H9 (cell line): Measurements from ENCODE around the gene ZNF407. TPM values are rescaled to one million over a fixed set of nuclear protein-coding genes. Genes with fewer than 3 reads are reported as not detected.

Experiments
- DNase-seq: peaks from one replicate; pipeline ENCODE4 v3.0.0-alpha.2; 2017
- H2AFZ ChIP-seq: one replicate; pipeline ENCODE4 v1.6.1; 2013; ENCODE audit warnings: mild to moderate bottlenecking, low read length, control low read depth, moderate library complexity
- H2AK5ac ChIP-seq: 2 replicates; pipeline ENCODE4 v1.6.1; 2013; ENCODE audit warnings: low read length, control low read depth, mixed read lengths; ENCODE audit not compliant: insufficient read length
- H2BK120ac ChIP-seq: one replicate; pipeline ENCODE4 v1.6.1; 2013; ENCODE audit warnings: low read depth, mild to moderate bottlenecking, low read length, control low read depth, inconsistent platforms; ENCODE audit not compliant: poor library complexity, severe bottlenecking
- H2BK12ac ChIP-seq: 2 replicates; pipeline ENCODE4 v1.6.1; 2013; ENCODE audit warnings: low read length, control low read depth, mixed read lengths, low read depth; ENCODE audit not compliant: insufficient read length
- H2BK15ac ChIP-seq: 2 replicates; pipeline ENCODE4 v1.6.1; 2013; ENCODE audit warnings: low read depth, low read length, control low read depth
- H2BK20ac ChIP-seq: one replicate; pipeline ENCODE4 v1.6.1; 2013; ENCODE audit warnings: low read depth, mild to moderate bottlenecking, low read length, control low read depth, inconsistent platforms; ENCODE audit not compliant: poor library complexity, severe bottlenecking
- H2BK5ac ChIP-seq: 2 replicates; pipeline ENCODE4 v1.6.1; 2013; ENCODE audit warnings: low read length, control low read depth, mixed read lengths; ENCODE audit not compliant: insufficient read length
- H3K14ac ChIP-seq: 2 replicates; pipeline ENCODE4 v1.6.1; 2013; ENCODE audit warnings: low read length, control low read depth; ENCODE audit not compliant: insufficient read depth
- H3K18ac ChIP-seq: 2 replicates; pipeline ENCODE4 v1.6.1; 2013; ENCODE audit warnings: low read depth, mild to moderate bottlenecking, mixed read lengths, low read length, control low read depth; ENCODE audit not compliant: insufficient read length
- H3K23ac ChIP-seq: 2 replicates; pipeline ENCODE4 v1.6.1; 2013; ENCODE audit warnings: low read length, control low read depth, mixed read lengths, low read depth; ENCODE audit not compliant: insufficient read length
- H3K23me2 ChIP-seq: 2 replicates; pipeline ENCODE4 v1.6.1; 2013; ENCODE audit warnings: low read depth, mild to moderate bottlenecking, mixed read lengths, low read length, control low read depth; ENCODE audit not compliant: insufficient read length, poor library complexity, severe bottlenecking
- H3K27ac ChIP-seq: 2 replicates; pipeline ENCODE4 v1.5.1; 2013; ENCODE audit warnings: low read length, control low read depth, mixed read lengths, low read depth; ENCODE audit not compliant: insufficient read length
- H3K27me3 ChIP-seq: 2 replicates; pipeline ENCODE4 v1.6.1; 2013; ENCODE audit warnings: low read length, control low read depth, inconsistent platforms; ENCODE audit not compliant: insufficient read depth
- H3K4ac ChIP-seq: 2 replicates; pipeline ENCODE4 v1.6.1; 2013; ENCODE audit warnings: low read depth, mild to moderate bottlenecking, control low read depth, inconsistent platforms, low read length, moderate library complexity
- H3K4me1 ChIP-seq: 2 replicates; pipeline ENCODE4 v1.6.1; 2013; ENCODE audit warnings: low read length, control low read depth, inconsistent platforms; ENCODE audit not compliant: insufficient read depth
- H3K4me2 ChIP-seq: 2 replicates; pipeline ENCODE4 v1.6.1; 2013; ENCODE audit warnings: low read length, control low read depth, mixed read lengths; ENCODE audit not compliant: insufficient read length, insufficient read depth
- H3K56ac ChIP-seq: 2 replicates; pipeline ENCODE4 v1.6.1; 2013; ENCODE audit warnings: low read depth, mild to moderate bottlenecking, mixed read lengths, low read length, control low read depth; ENCODE audit not compliant: insufficient read length
- H3K79me1 ChIP-seq: 2 replicates; pipeline ENCODE4 v1.6.1; 2013; ENCODE audit warnings: low read depth, mild to moderate bottlenecking, moderate library complexity, low read length, control low read depth, inconsistent platforms; ENCODE audit not compliant: insufficient read depth, poor library complexity, severe bottlenecking
- H3K79me2 ChIP-seq: 2 replicates; pipeline ENCODE4 v1.6.1; 2013; ENCODE audit warnings: low read length, control low read depth, inconsistent platforms; ENCODE audit not compliant: insufficient read depth
- H3K9ac ChIP-seq: 2 replicates; pipeline ENCODE4 v1.6.1; 2013; ENCODE audit warnings: low read length, control low read depth, mixed read lengths; ENCODE audit not compliant: insufficient read length; ENCODE audit errors: extremely low read depth
- H3K9me3 ChIP-seq: one replicate; pipeline ENCODE4 v1.6.1; 2013; ENCODE audit warnings: low read depth, low read length, inconsistent platforms; ENCODE audit not compliant: control insufficient read depth
- H3T11ph ChIP-seq: one replicate; pipeline ENCODE4 v1.6.1; 2013; ENCODE audit warnings: mild to moderate bottlenecking, low read length, control low read depth, inconsistent platforms
- H4K20me1 ChIP-seq: one replicate; pipeline ENCODE4 v1.6.1; 2013; ENCODE audit not compliant: control insufficient read depth, insufficient read length, insufficient read depth
- H4K5ac ChIP-seq: 2 replicates; pipeline ENCODE4 v1.6.1; 2013; ENCODE audit warnings: low read depth, mild to moderate bottlenecking, mixed read lengths, low read length, control low read depth; ENCODE audit not compliant: insufficient read length
- H4K8ac ChIP-seq: replicated peaks from 2 replicates; pipeline ENCODE4 v1.6.1; 2013; ENCODE audit warnings: low read length, control low read depth, mixed read lengths, low read depth; ENCODE audit not compliant: insufficient read length
- H4K91ac ChIP-seq: 2 replicates; pipeline ENCODE4 v1.6.1; 2013; ENCODE audit warnings: low read depth, mild to moderate bottlenecking, moderate library complexity, mixed read lengths, low read length, control low read depth; ENCODE audit not compliant: insufficient read length
- H3K27ac Mint-ChIP-seq, 3 experiments: 2 replicates in 2 of 3; 3 replicates in 1 of 3; pipeline ENCODE4 v1.8.0; 2020 to 2021; ENCODE audit warnings: mixed read lengths in 3 of 3, mild to moderate bottlenecking in 1 of 3, moderate library complexity in 1 of 3
- H3K27me3 Mint-ChIP-seq: 2 replicates; pipeline ENCODE4 v1.8.0; 2021; ENCODE audit warnings: low read depth, mild to moderate bottlenecking, moderate library complexity, mixed read lengths
- H3K36me3 Mint-ChIP-seq, 3 experiments: 2 replicates in 2 of 3; 3 replicates in 1 of 3; pipeline ENCODE4 v1.8.0; 2020 to 2021; ENCODE audit warnings: low read depth in 3 of 3, mixed read lengths in 3 of 3; ENCODE audit not compliant: insufficient read depth in 1 of 3
- H3K4me1 Mint-ChIP-seq, 2 experiments: 2 replicates each; pipeline ENCODE4 v1.8.0; 2020; ENCODE audit warnings: mixed read lengths in 2 of 2
- H3K4me3 Mint-ChIP-seq, 2 experiments: 2 replicates in 1 of 2; 3 replicates in 1 of 2; pipeline ENCODE4 v1.8.0; 2020 to 2021; ENCODE audit warnings: mild to moderate bottlenecking in 2 of 2, mixed read lengths in 2 of 2, moderate library complexity in 1 of 2
- H3K9me3 Mint-ChIP-seq, 2 experiments: 2 replicates in 1 of 2; 3 replicates in 1 of 2; pipeline ENCODE4 v1.8.0; 2020; ENCODE audit warnings: mild to moderate bottlenecking in 2 of 2, mixed read lengths in 2 of 2, moderate library complexity in 1 of 2
- WGBS: extraction: QIAGEN DNeasy Blood & Tissue Kit; methylation state at CpG from one replicate; pipeline ENCODE4 v1.1.7; 2013; ENCODE audit warnings: missing lambda C conversion rate, low lambda C conversion rate, mixed read lengths; ENCODE audit not compliant: insufficient read length; ENCODE audit errors: extremely low coverage; 5-methylcytosine and 5-hydroxymethylcytosine counted together
- total RNA-seq: library from RNA; stranded (reverse); gene quantifications from 2 replicates; pipeline ENCODE4 v1.2.1, GENCODE V29; 2021
- TF ChIP-seq, protein P1 (sequence below): fragments of 200-600 bp; sonication (generic); conservative IDR thresholded peaks from 3 replicates; pipeline ENCODE4 v1.8.0; 2021; ENCODE audit warnings: antibody characterized with exemption, mild to moderate bottlenecking

The ZNF407 gene
- total RNA-seq, 1 experiment from 2014 or later = 8.7 TPM

DNA sequence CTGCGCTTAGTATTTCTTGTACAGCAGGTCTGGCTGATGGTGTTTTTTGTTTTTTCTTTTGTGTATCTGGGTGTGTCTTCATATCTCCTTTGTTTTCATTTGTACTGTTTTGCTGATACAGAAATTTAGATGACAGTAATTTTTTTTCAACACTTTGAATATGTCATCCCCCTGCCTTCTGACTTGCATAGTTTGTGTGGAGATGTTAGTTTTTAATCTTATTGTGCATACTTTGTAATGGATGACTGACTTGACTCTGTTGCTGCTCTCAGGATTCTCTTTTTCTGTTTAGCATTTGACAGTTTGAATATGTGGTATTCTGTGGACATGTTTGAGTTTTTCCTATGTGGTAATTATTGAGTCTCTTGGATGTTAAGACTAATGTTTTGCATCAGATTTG is 161.3 kb downstream of the ZNF407 start:
- Histone ChIP-seq H2BK5ac (no peak overlapping the region), H2BK15ac (no peak overlapping the region), H2BK12ac (no peak overlapping the region), H3K23me2 (no peaks in the 10 kb centered on the region), H4K5ac (no peak overlapping the region), H4K8ac (no peak overlapping the region), H2BK120ac (no peak overlapping the region), H4K20me1 (no peaks in the 10 kb centered on the region), H3K9me3 (no peaks in the 10 kb centered on the region), H3K9ac (no peak overlapping the region), H2AFZ (no peak overlapping the region), H3K4ac (no peak overlapping the region), H4K91ac (no peak overlapping the region), H3T11ph (no peak overlapping the region), H3K18ac (no peak overlapping the region), H3K79me2 (no peaks in the 10 kb centered on the region), H3K4me2 (no peak overlapping the region), H3K4me1 (no peaks in the 10 kb centered on the region), H3K27me3 (no peaks in the 10 kb centered on the region), H3K27ac (no peak overlapping the region), H3K23ac (no peak overlapping the region), H3K56ac (no peak overlapping the region), H2AK5ac (no peak overlapping the region), H3K79me1 (no peaks in the 10 kb centered on the region), H2BK20ac (no peak overlapping the region), H3K14ac (no peak overlapping the region)
- no peak overlapping the region for H3K27ac Mint-ChIP-seq
- no peaks in the 10 kb centered on the region for H3K9me3 Mint-ChIP-seq
- H3K4me3 Mint-ChIP-seq = no peak overlapping the region
- no peaks in the 10 kb centered on the region for H3K27me3 Mint-ChIP-seq
- WGBS = no CpG with 5 or more reads among the region's 1 CpG
- H3K36me3 Mint-ChIP-seq = no peaks in the 10 kb centered on the region
- no peak for DNase-seq
- peaks cover 4 to 5% of the 10 kb centered on the region in 2 experiments; a peak in 1 of 4 replicates for H3K4me1 Mint-ChIP-seq
- TF ChIP-seq, protein P1, sequence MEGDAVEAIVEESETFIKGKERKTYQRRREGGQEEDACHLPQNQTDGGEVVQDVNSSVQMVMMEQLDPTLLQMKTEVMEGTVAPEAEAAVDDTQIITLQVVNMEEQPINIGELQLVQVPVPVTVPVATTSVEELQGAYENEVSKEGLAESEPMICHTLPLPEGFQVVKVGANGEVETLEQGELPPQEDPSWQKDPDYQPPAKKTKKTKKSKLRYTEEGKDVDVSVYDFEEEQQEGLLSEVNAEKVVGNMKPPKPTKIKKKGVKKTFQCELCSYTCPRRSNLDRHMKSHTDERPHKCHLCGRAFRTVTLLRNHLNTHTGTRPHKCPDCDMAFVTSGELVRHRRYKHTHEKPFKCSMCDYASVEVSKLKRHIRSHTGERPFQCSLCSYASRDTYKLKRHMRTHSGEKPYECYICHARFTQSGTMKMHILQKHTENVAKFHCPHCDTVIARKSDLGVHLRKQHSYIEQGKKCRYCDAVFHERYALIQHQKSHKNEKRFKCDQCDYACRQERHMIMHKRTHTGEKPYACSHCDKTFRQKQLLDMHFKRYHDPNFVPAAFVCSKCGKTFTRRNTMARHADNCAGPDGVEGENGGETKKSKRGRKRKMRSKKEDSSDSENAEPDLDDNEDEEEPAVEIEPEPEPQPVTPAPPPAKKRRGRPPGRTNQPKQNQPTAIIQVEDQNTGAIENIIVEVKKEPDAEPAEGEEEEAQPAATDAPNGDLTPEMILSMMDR = no peak
